ENCODE data around the gene CACNA1A. TPM values are rescaled to one million over a fixed set of nuclear protein-coding genes. Genes with fewer than 3 reads are reported as not detected.
A peak's percentile ranks its signal among the peaks of the same experiment; 100 is the strongest.

CACNA1A gene
- polyA plus RNA-seq, 1 donor (not counting 4 experiments of a cell fraction or from before 2014, with no cell fraction given), result not detected

GRCh38 chr19:13165162-13165997, 340.9 kb downstream of the CACNA1A start:
- Histone ChIP-seq H3K4me3 (ENCODE audit: control insufficient read depth in 2 of 3, extremely low read depth in 1 of 3, insufficient read depth in 2 of 3, low read depth in 1 of 3, low read length in 3 of 3) (peak overlapping the region in 1 of 3 experiments; percentile 49), H3K27ac (ENCODE audit: control insufficient read depth, insufficient read depth, low read length) (peak overlapping the region; percentile 94), H3K9me1 (ENCODE audit: control insufficient read depth, extremely low read depth, insufficient read depth, low read length) (no peaks in the 10 kb centered on the region), H3K4me2 (ENCODE audit: control insufficient read depth, extremely low read depth, insufficient read depth, low read depth, low read length) (peak overlapping the region; percentile 78), H4K20me1 (ENCODE audit: control insufficient read depth, extremely low read depth, insufficient read depth, low read length) (no peaks in the 10 kb centered on the region), H2AFZ (ENCODE audit: control insufficient read depth, low read length) (peak overlapping the region; percentile 2), H3K27me3 (ENCODE audit: control insufficient read depth, extremely low read depth, insufficient read depth, low read length) (no peaks in the 10 kb centered on the region), H3K79me2 (ENCODE audit: control insufficient read depth, insufficient read depth, low read length) (no peaks in the 10 kb centered on the region), H3K9ac (ENCODE audit: control insufficient read depth, extremely low read depth, insufficient read depth, low read length) (peak overlapping the region; percentile 79), H3K4me1 (ENCODE audit: control insufficient read depth, extremely low read depth, insufficient read depth, low read length) (peaks cover 75% of the 10 kb centered on the region), H3K36me3 (ENCODE audit: control insufficient read depth in 2 of 2, extremely low read depth in 1 of 2, insufficient read depth in 2 of 2, low read length in 2 of 2) (no peaks in the 10 kb centered on the region), H3K9me3 (ENCODE audit: control insufficient read depth, low read depth, low read length) (no peaks in the 10 kb centered on the region)
- dilution Hi-C loops (cut with MboI; ENCODE audit: extremely low pct_ligation_motif_present, low sequenced_read_pairs), result no loop called here
- DNase-seq (ENCODE audit: low read depth, low spot score), result no peak
- no peak for FAIRE-seq
- TF ChIP-seq EZH2 (IDR thresholded peaks at IDR 0.05; ENCODE audit: low read length) (no peak), CTCF (optimal IDR thresholded peaks at IDR 0.05 in 1 of 3, IDR thresholded peaks at IDR 0.05 in 1 of 3, conservative IDR thresholded peaks at IDR 0.05 in 1 of 3; ENCODE audit: extremely low read depth in 1 of 3, insufficient read depth in 2 of 3, low read length in 3 of 3) (no peak)

- no peaks in the 10 kb centered on the region for H4K20me1 ChIP-seq (ENCODE audit: control insufficient read depth, extremely low read depth, insufficient read depth, low read length)
- peak overlapping the region; percentile 94 for H3K27ac ChIP-seq (ENCODE audit: control insufficient read depth, insufficient read depth, low read length)
- FAIRE-seq (no peak), DNase-seq (ENCODE audit: low read depth, low spot score) (no peak)
- peaks cover 66% of the 10 kb centered on the region for H3K4me1 ChIP-seq (ENCODE audit: control insufficient read depth, extremely low read depth, insufficient read depth, low read length)
- peak overlapping the region; percentile 79 for H3K9ac ChIP-seq (ENCODE audit: control insufficient read depth, extremely low read depth, insufficient read depth, low read length)
- peak overlapping the region; percentile 2 to 49 (median 46) for H3K4me3 ChIP-seq (ENCODE audit: control insufficient read depth in 2 of 3, extremely low read depth in 1 of 3, insufficient read depth in 2 of 3, low read depth in 1 of 3, low read length in 3 of 3)
- no peaks in the 10 kb centered on the region for H3K9me3 ChIP-seq (ENCODE audit: control insufficient read depth, low read depth, low read length)
- dilution Hi-C loops (cut with MboI; ENCODE audit: extremely low pct_ligation_motif_present, low sequenced_read_pairs), result no loop called here
- no peaks in the 10 kb centered on the region for H3K9me1 ChIP-seq (ENCODE audit: control insufficient read depth, extremely low read depth, insufficient read depth, low read length)
- no peaks in the 10 kb centered on the region for H3K79me2 ChIP-seq (ENCODE audit: control insufficient read depth, insufficient read depth, low read length)
- no peaks in the 10 kb centered on the region for H3K36me3 ChIP-seq (ENCODE audit: control insufficient read depth in 2 of 2, extremely low read depth in 1 of 2, insufficient read depth in 2 of 2, low read length in 2 of 2)
- H3K4me2 ChIP-seq (ENCODE audit: control insufficient read depth, extremely low read depth, insufficient read depth, low read depth, low read length), result peak overlapping the region; percentile 78
- H3K27me3 ChIP-seq (ENCODE audit: control insufficient read depth, extremely low read depth, insufficient read depth, low read length), result no peaks in the 10 kb centered on the region
- TF ChIP-seq CTCF (optimal IDR thresholded peaks at IDR 0.05 in 1 of 3, IDR thresholded peaks at IDR 0.05 in 1 of 3, conservative IDR thresholded peaks at IDR 0.05 in 1 of 3; ENCODE audit: extremely low read depth in 1 of 3, insufficient read depth in 2 of 3, low read length in 3 of 3) (no peak), EZH2 (IDR thresholded peaks at IDR 0.05; ENCODE audit: low read length) (no peak)
- peak overlapping the region; percentile 35 for H2AFZ ChIP-seq (ENCODE audit: control insufficient read depth, low read length)
Observed at GRCh38 chr19:13164343-13165161, 341.7 kb downstream of the CACNA1A start.

All from keratinocyte (primary cell).